Measurements from ENCODE around the gene LAMB1.
"Not testable (repeated sequence)": the region's sequence is repeated elsewhere in the genome, so short reads cannot be mapped to it uniquely, and the experiment has no call there.

LAMB1 gene

GRCh38 chr7:107933386-107934013 lies 69.5 kb downstream of the LAMB1 start:
- Histone ChIP-seq H3K4me1 (ENCODE audit: control insufficient read depth, insufficient read depth, low read length) (peaks cover 37% of the 10 kb centered on the region), H3K9ac (ENCODE audit: low read length in 2 of 2) (peak overlapping the region in 1 of 2 donors; percentile 38), H3K27me3 (ENCODE audit: control insufficient read depth in 1 of 2, insufficient read depth in 2 of 2, low read length in 2 of 2) (no peaks in the 10 kb centered on the region), H3K9me3 (ENCODE audit: control insufficient read depth in 2 of 2, low read length in 2 of 2) (no peaks in the 10 kb centered on the region), H3K4me3 (ENCODE audit: low read length in 2 of 2) (no peak overlapping the region), H3K27ac (ENCODE audit: low read length) (peak overlapping the region; percentile 77), H3K36me3 (ENCODE audit: control insufficient read depth in 2 of 2, insufficient read depth in 2 of 2, low read length in 2 of 2) (peaks cover 12 to 20% of the 10 kb centered on the region in 2 donors)

DNA sequence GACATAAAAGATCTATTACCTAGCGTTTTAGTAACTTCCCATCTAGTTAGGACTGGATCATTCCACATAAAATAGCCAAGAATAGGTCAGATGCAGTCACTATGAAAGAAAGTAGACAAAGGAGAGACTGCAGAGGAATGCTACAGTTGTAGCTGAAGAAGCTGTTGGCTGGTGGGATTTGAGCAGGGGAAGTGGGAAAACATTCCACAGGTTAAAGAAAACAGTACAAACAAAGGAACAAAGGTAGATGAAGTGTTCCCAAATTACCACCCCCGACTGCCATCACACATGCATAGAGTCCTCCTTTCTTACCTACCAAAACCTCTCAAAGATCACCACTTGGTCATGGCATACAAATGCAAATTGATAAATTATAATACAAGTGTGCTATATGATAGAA lies 70.2 kb downstream of the LAMB1 start:
- no peaks in the 10 kb centered on the region for H3K9me3 ChIP-seq (ENCODE audit: control insufficient read depth in 2 of 2, low read length in 2 of 2)
- no peak overlapping the region for H3K4me3 ChIP-seq (ENCODE audit: low read length in 2 of 2)
- H3K27ac ChIP-seq (ENCODE audit: low read length) = peak overlapping the region; percentile 61
- H3K27me3 ChIP-seq (ENCODE audit: control insufficient read depth in 1 of 2, insufficient read depth in 2 of 2, low read length in 2 of 2) = no peaks in the 10 kb centered on the region
- peaks cover 34% of the 10 kb centered on the region for H3K4me1 ChIP-seq (ENCODE audit: control insufficient read depth, insufficient read depth, low read length)
- H3K9ac ChIP-seq (ENCODE audit: low read length in 2 of 2) = no peak overlapping the region
- H3K36me3 ChIP-seq (ENCODE audit: control insufficient read depth in 2 of 2, insufficient read depth in 2 of 2, low read length in 2 of 2) = peaks cover 12 to 20% of the 10 kb centered on the region in 2 donors

DNA sequence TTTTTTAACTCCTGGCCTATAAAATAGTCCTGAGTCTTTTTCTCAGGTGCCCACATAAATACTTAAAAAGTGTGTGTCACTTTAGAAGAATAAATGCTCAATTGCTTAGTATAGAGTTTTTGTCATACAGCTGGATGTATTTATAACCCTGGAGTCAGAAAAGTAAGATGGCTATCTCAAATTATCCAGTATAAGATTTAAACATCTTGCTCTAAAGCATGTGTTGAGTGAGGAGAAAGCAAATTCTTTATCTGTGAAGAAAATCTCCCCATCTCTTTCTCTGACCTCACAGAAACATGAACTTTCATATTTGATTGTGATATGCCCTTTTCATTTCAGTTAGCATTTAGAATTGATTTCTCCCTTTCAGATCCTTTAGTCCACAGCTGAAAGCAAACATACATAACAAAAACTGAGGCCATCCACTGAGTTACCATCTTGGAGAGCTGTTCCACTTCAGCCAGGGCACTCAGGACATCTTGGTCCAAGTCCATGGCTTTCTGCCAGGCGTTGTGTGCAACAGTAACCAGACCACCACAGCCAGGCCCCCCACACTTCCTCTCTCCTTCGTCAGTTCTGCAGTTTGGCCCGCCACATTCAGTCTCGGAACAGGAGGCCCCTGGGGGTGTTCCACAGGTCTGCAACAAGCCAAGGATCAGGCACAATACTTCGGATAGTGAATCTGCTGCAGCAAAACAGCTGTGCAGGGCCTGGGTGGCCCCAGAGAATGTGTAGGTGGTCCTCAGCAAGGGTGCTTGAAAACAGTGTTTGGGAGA lies 71.0 kb downstream of the LAMB1 start:
- peak overlapping the region; percentile 61 for H3K27ac ChIP-seq (ENCODE audit: low read length)
- peaks cover 17 to 20% of the 10 kb centered on the region in 2 donors for H3K36me3 ChIP-seq (ENCODE audit: control insufficient read depth in 2 of 2, insufficient read depth in 2 of 2, low read length in 2 of 2)

GRCh38 chr7:107926481-107926880 lies 76.5 kb downstream of the LAMB1 start:
- H3K36me3 ChIP-seq (ENCODE audit: control insufficient read depth in 2 of 2, insufficient read depth in 2 of 2, low read length in 2 of 2) = peaks cover 25 to 36% of the 10 kb centered on the region in 2 donors
- H3K4me3 ChIP-seq (ENCODE audit: low read length in 2 of 2) = no peak overlapping the region
- no peaks in the 10 kb centered on the region for H3K27me3 ChIP-seq (ENCODE audit: control insufficient read depth in 1 of 2, insufficient read depth in 2 of 2, low read length in 2 of 2)
- no peaks in the 10 kb centered on the region for H3K9me3 ChIP-seq (ENCODE audit: control insufficient read depth in 2 of 2, low read length in 2 of 2)
- H3K27ac ChIP-seq (ENCODE audit: low read length) = no peak overlapping the region
- H3K9ac ChIP-seq (ENCODE audit: low read length in 2 of 2) = no peak overlapping the region
- H3K4me1 ChIP-seq (ENCODE audit: control insufficient read depth, insufficient read depth, low read length) = peaks cover 3% of the 10 kb centered on the region

More for the DNA sequence above, 71.0 kb downstream of the LAMB1 start:
- no peaks in the 10 kb centered on the region for H3K9me3 ChIP-seq (ENCODE audit: control insufficient read depth in 2 of 2, low read length in 2 of 2)
- no peak overlapping the region for H3K9ac ChIP-seq (ENCODE audit: low read length in 2 of 2)
- no peaks in the 10 kb centered on the region for H3K27me3 ChIP-seq (ENCODE audit: control insufficient read depth in 1 of 2, insufficient read depth in 2 of 2, low read length in 2 of 2)
- H3K4me1 ChIP-seq (ENCODE audit: control insufficient read depth, insufficient read depth, low read length) = peaks cover 27% of the 10 kb centered on the region
- H3K4me3 ChIP-seq (ENCODE audit: low read length in 2 of 2) = peak overlapping the region in 1 of 2 donors; percentile 30

- Histone ChIP-seq H3K27ac (ENCODE audit: low read length) (no peak overlapping the region), H3K36me3 (ENCODE audit: control insufficient read depth in 2 of 2, insufficient read depth in 2 of 2, low read length in 2 of 2) (peaks cover 24 to 31% of the 10 kb centered on the region in 2 donors), H3K4me1 (ENCODE audit: control insufficient read depth, insufficient read depth, low read length) (peaks cover 5% of the 10 kb centered on the region)
Measured at GRCh38 chr7:107924841-107925504, 78.0 kb downstream of the LAMB1 start.

GRCh38 chr7:107922886-107923285 lies 80.1 kb downstream of the LAMB1 start:
- Histone ChIP-seq H3K9ac (ENCODE audit: low read length in 2 of 2) (no peak overlapping the region), H3K36me3 (ENCODE audit: control insufficient read depth in 2 of 2, insufficient read depth in 2 of 2, low read length in 2 of 2) (peaks cover 25 to 38% of the 10 kb centered on the region in 2 donors), H3K4me1 (ENCODE audit: control insufficient read depth, insufficient read depth, low read length) (peaks cover 5% of the 10 kb centered on the region), H3K27ac (ENCODE audit: low read length) (no peak overlapping the region), H3K9me3 (ENCODE audit: control insufficient read depth in 2 of 2, low read length in 2 of 2) (no peaks in the 10 kb centered on the region), H3K27me3 (ENCODE audit: control insufficient read depth in 1 of 2, insufficient read depth in 2 of 2, low read length in 2 of 2) (no peaks in the 10 kb centered on the region), H3K4me3 (ENCODE audit: low read length in 2 of 2) (no peak overlapping the region)

More at GRCh38 chr7:107924841-107925504, 78.0 kb downstream of the LAMB1 start:
- Histone ChIP-seq H3K9me3 (ENCODE audit: control insufficient read depth in 2 of 2, low read length in 2 of 2) (no peaks in the 10 kb centered on the region), H3K9ac (ENCODE audit: low read length in 2 of 2) (no peak overlapping the region), H3K4me3 (ENCODE audit: low read length in 2 of 2) (no peak overlapping the region), H3K27me3 (ENCODE audit: control insufficient read depth in 1 of 2, insufficient read depth in 2 of 2, low read length in 2 of 2) (no peaks in the 10 kb centered on the region)

- not testable (repeated sequence) for H3K4me1 ChIP-seq (ENCODE audit: control insufficient read depth, insufficient read depth, low read length); H3K27ac ChIP-seq (ENCODE audit: low read length); H3K4me3 ChIP-seq (ENCODE audit: low read length in 2 of 2); H3K27me3 ChIP-seq (ENCODE audit: control insufficient read depth in 1 of 2, insufficient read depth in 2 of 2, low read length in 2 of 2); H3K9me3 ChIP-seq (ENCODE audit: control insufficient read depth in 2 of 2, low read length in 2 of 2); H3K9ac ChIP-seq (ENCODE audit: low read length in 2 of 2)
- H3K36me3 ChIP-seq (ENCODE audit: control insufficient read depth in 2 of 2, insufficient read depth in 2 of 2, low read length in 2 of 2) = peaks cover 33 to 39% of the 10 kb centered on the region in 2 donors
Measured at GRCh38 chr7:107921826-107922225, 81.1 kb downstream of the LAMB1 start.

- peaks cover 5% of the 10 kb centered on the region for H3K4me1 ChIP-seq (ENCODE audit: control insufficient read depth, insufficient read depth, low read length)
- peak overlapping the region in 1 of 2 donors; percentile 10 for H3K4me3 ChIP-seq (ENCODE audit: low read length in 2 of 2)
- H3K36me3 ChIP-seq (ENCODE audit: control insufficient read depth in 2 of 2, insufficient read depth in 2 of 2, low read length in 2 of 2) = peaks cover 25 to 36% of the 10 kb centered on the region in 2 donors
- peak overlapping the region in 1 of 2 donors; percentile 23 for H3K9ac ChIP-seq (ENCODE audit: low read length in 2 of 2)
- H3K27ac ChIP-seq (ENCODE audit: low read length) = peak overlapping the region; percentile 26
- H3K9me3 ChIP-seq (ENCODE audit: control insufficient read depth in 2 of 2, low read length in 2 of 2) = no peaks in the 10 kb centered on the region
- H3K27me3 ChIP-seq (ENCODE audit: control insufficient read depth in 1 of 2, insufficient read depth in 2 of 2, low read length in 2 of 2) = no peaks in the 10 kb centered on the region
Measured at GRCh38 chr7:107920048-107920772, 82.8 kb downstream of the LAMB1 start.

- peaks cover 25 to 30% of the 10 kb centered on the region in 2 donors for H3K36me3 ChIP-seq (ENCODE audit: control insufficient read depth in 2 of 2, insufficient read depth in 2 of 2, low read length in 2 of 2)
- no peak overlapping the region for H3K4me3 ChIP-seq (ENCODE audit: low read length in 2 of 2)
- no peaks in the 10 kb centered on the region for H3K27me3 ChIP-seq (ENCODE audit: control insufficient read depth in 1 of 2, insufficient read depth in 2 of 2, low read length in 2 of 2)
- H3K9ac ChIP-seq (ENCODE audit: low read length in 2 of 2) = no peak overlapping the region
- peaks cover 5% of the 10 kb centered on the region for H3K4me1 ChIP-seq (ENCODE audit: control insufficient read depth, insufficient read depth, low read length)
- no peak overlapping the region for H3K27ac ChIP-seq (ENCODE audit: low read length)
- no peaks in the 10 kb centered on the region for H3K9me3 ChIP-seq (ENCODE audit: control insufficient read depth in 2 of 2, low read length in 2 of 2)
Measured at GRCh38 chr7:107918948-107919347, 84.0 kb downstream of the LAMB1 start.
